ENCODE results near the gene SATB2.

Gene SATB2

GRCh38 chr2:199261936-199262335 lies 195.8 kb downstream of the SATB2 start:
- Mint-ChIP-seq H3K27ac (no peak overlapping the region), H3K9me3 (peaks cover 29% of the 10 kb centered on the region), H3K27me3 (peaks cover 4% of the 10 kb centered on the region)

GRCh38 chr2:199261239-199261638 lies 196.5 kb downstream of the SATB2 start:
- H3K9me3 Mint-ChIP-seq: peaks cover 28% of the 10 kb centered on the region

More at GRCh38 chr2:199261936-199262335, 195.8 kb downstream of the SATB2 start:
- H3K36me3 Mint-ChIP-seq (ENCODE audit: low read depth): no peaks in the 10 kb centered on the region
- H3K4me1 Mint-ChIP-seq (ENCODE audit: low read depth): no peaks in the 10 kb centered on the region
- H3K4me3 Mint-ChIP-seq: no peak overlapping the region

GRCh38 chr2:199259671-199260070 lies 198.1 kb downstream of the SATB2 start:
- Mint-ChIP-seq H3K27me3 (no peaks in the 10 kb centered on the region), H3K9me3 (peaks cover 19% of the 10 kb centered on the region), H3K27ac (no peak overlapping the region), H3K4me3 (no peak overlapping the region), H3K4me1 (ENCODE audit: low read depth) (no peaks in the 10 kb centered on the region), H3K36me3 (ENCODE audit: low read depth) (no peaks in the 10 kb centered on the region)

More at GRCh38 chr2:199261239-199261638, 196.5 kb downstream of the SATB2 start:
- H3K4me1 Mint-ChIP-seq (ENCODE audit: low read depth): no peaks in the 10 kb centered on the region
- peaks cover 3% of the 10 kb centered on the region for H3K27me3 Mint-ChIP-seq
- no peak overlapping the region for H3K27ac Mint-ChIP-seq
- H3K4me3 Mint-ChIP-seq: no peak overlapping the region
- no peaks in the 10 kb centered on the region for H3K36me3 Mint-ChIP-seq (ENCODE audit: low read depth)

GRCh38 chr2:199258291-199258690 lies 199.4 kb downstream of the SATB2 start:
- Mint-ChIP-seq H3K4me1 (ENCODE audit: low read depth) (no peaks in the 10 kb centered on the region), H3K4me3 (no peak overlapping the region), H3K36me3 (ENCODE audit: low read depth) (no peaks in the 10 kb centered on the region), H3K27me3 (no peaks in the 10 kb centered on the region), H3K9me3 (peaks cover 11% of the 10 kb centered on the region), H3K27ac (no peak overlapping the region)

- no peak overlapping the region for H3K4me3 Mint-ChIP-seq
- H3K27ac Mint-ChIP-seq: no peak overlapping the region
- H3K4me1 Mint-ChIP-seq (ENCODE audit: low read depth): no peaks in the 10 kb centered on the region
- no peaks in the 10 kb centered on the region for H3K36me3 Mint-ChIP-seq (ENCODE audit: low read depth)
- no peaks in the 10 kb centered on the region for H3K27me3 Mint-ChIP-seq
- H3K9me3 Mint-ChIP-seq: peaks cover 7% of the 10 kb centered on the region
Measured at GRCh38 chr2:199257261-199258224, 200.2 kb downstream of the SATB2 start.

- Mint-ChIP-seq H3K9me3 (no peaks in the 10 kb centered on the region), H3K27me3 (no peaks in the 10 kb centered on the region), H3K27ac (no peak overlapping the region), H3K36me3 (ENCODE audit: low read depth) (no peaks in the 10 kb centered on the region), H3K4me1 (ENCODE audit: low read depth) (no peaks in the 10 kb centered on the region), H3K4me3 (no peak overlapping the region)
Measured at GRCh38 chr2:199230091-199230490, 227.6 kb downstream of the SATB2 start.

GRCh38 chr2:199228887-199229819 lies 228.6 kb downstream of the SATB2 start:
- H3K27me3 Mint-ChIP-seq: no peaks in the 10 kb centered on the region
- H3K27ac Mint-ChIP-seq: no peak overlapping the region
- H3K4me3 Mint-ChIP-seq: no peak overlapping the region
- no peaks in the 10 kb centered on the region for H3K9me3 Mint-ChIP-seq
- no peaks in the 10 kb centered on the region for H3K4me1 Mint-ChIP-seq (ENCODE audit: low read depth)
- H3K36me3 Mint-ChIP-seq (ENCODE audit: low read depth): no peaks in the 10 kb centered on the region

- Mint-ChIP-seq H3K27me3 (no peaks in the 10 kb centered on the region), H3K4me3 (no peak overlapping the region), H3K9me3 (no peaks in the 10 kb centered on the region), H3K36me3 (ENCODE audit: low read depth) (no peaks in the 10 kb centered on the region), H3K4me1 (ENCODE audit: low read depth) (no peaks in the 10 kb centered on the region), H3K27ac (no peak overlapping the region)
Measured at GRCh38 chr2:199223791-199224190, 233.9 kb downstream of the SATB2 start.

- H3K9me3 Mint-ChIP-seq: peaks cover 13% of the 10 kb centered on the region
- H3K27ac Mint-ChIP-seq: no peak overlapping the region
- H3K4me1 Mint-ChIP-seq (ENCODE audit: low read depth): no peaks in the 10 kb centered on the region
- H3K4me3 Mint-ChIP-seq: no peak overlapping the region
- H3K27me3 Mint-ChIP-seq: no peaks in the 10 kb centered on the region
- H3K36me3 Mint-ChIP-seq (ENCODE audit: low read depth): no peaks in the 10 kb centered on the region
Measured at GRCh38 chr2:199220920-199221319, 236.8 kb downstream of the SATB2 start.

GRCh38 chr2:199219551-199219950 lies 238.2 kb downstream of the SATB2 start:
- Mint-ChIP-seq H3K27me3 (no peaks in the 10 kb centered on the region), H3K27ac (no peak overlapping the region), H3K4me1 (ENCODE audit: low read depth) (no peaks in the 10 kb centered on the region), H3K4me3 (no peak overlapping the region), H3K36me3 (ENCODE audit: low read depth) (no peaks in the 10 kb centered on the region), H3K9me3 (peaks cover 13% of the 10 kb centered on the region)

Measured in stimulated activated naive CD8-positive, alpha-beta T cell treated with anti-CD3 and anti-CD28 coated beads, Interleukin-15, Interleukin-2, amounts not matched to agents 100 ng/mL and 50 ng/mL, for 24 hours (primary cell).